Lower leg skin (tissue), 4 donors: ENCODE results near the gene ZCCHC8. TPM values are rescaled to one million over a fixed set of nuclear protein-coding genes. Genes with fewer than 3 reads are reported as not detected.
"Not testable (repeated sequence)": the region's sequence is repeated elsewhere in the genome, so short reads cannot be mapped to it uniquely, and the experiment has no call there.

Experiments
- DNase-seq, 2 donors: peaks; one replicate each; pipeline ENCODE4 v3.0.0-alpha.2; 2019; ENCODE audit warnings: low spot score in 2 of 2
- H3K4me3 ChIP-seq: fragments of 200-600 bp; sonication (generic); 2 replicates; pipeline ENCODE4 v1.5.1; 2017; ENCODE audit warnings: mild to moderate bottlenecking, low read depth; ENCODE audit not compliant: poor library complexity, severe bottlenecking
- CTCF ChIP-seq, 3 donors: fragments of 450-650 bp; IDR thresholded peaks; one replicate each; pipeline ENCODE4 v1.5.1; 2016; ENCODE audit warnings: antibody characterized with exemption in 3 of 3, mild to moderate bottlenecking in 3 of 3, moderate library complexity in 2 of 3
- POLR2A ChIP-seq, 2 donors: fragments of 450-650 bp; IDR thresholded peaks; one replicate each; pipeline ENCODE4 v1.6.1; 2016 to 2017; ENCODE audit warnings: antibody characterized with exemption in 2 of 2, mild to moderate bottlenecking in 1 of 2, moderate library complexity in 1 of 2
- WGBS, 2 donors: methylation state at CpG; one replicate each; pipeline ENCODE4 v1.1.5; 2018; 5-methylcytosine and 5-hydroxymethylcytosine counted together
- intact Hi-C: fragments of 100-400 bp; cut with DNase I; formaldehyde crosslinking; loops from one replicate; pipeline ENCODE4 v1.15.0; 2023; ENCODE audit warnings: low total_unique reads
- total RNA-seq, 4 donors: library from RNA; depleted of rRNA; stranded (reverse); fragments of >200 nt; gene quantifications; one replicate each; pipeline ENCODE4 v1.1.0, GENCODE V29; 2016

Gene ZCCHC8
- total RNA-seq, 4 donors from 2014 or later = 22.7 to 27.1 (median 25.3) TPM

GRCh38 chr12:122486805-122487426 is 13.8 kb downstream of the ZCCHC8 start:
- WGBS, 2 donors = 97 to 98% methylated on average over 7 of the region's 7 CpGs
- TF ChIP-seq POLR2A (IDR thresholded peaks at IDR 0.05) (no peak), CTCF (IDR thresholded peaks at IDR 0.05) (no peak)
- intact Hi-C loops = no loop called here
- no peak overlapping the region for H3K4me3 ChIP-seq
- no peak for DNase-seq

- H3K4me3 ChIP-seq, intact Hi-C loops, DNase-seq: not testable (repeated sequence)
- 97 to 98% methylated on average over 6 of the region's 6 CpGs for WGBS, 2 donors
These were observed 14.4 kb downstream of the ZCCHC8 start for GRCh38 chr12:122486360-122486759.

GRCh38 chr12:122484385-122484784 is 16.3 kb downstream of the ZCCHC8 start:
- intact Hi-C loops, DNase-seq, H3K4me3 ChIP-seq: not testable (repeated sequence)
- 100% methylated on average over 1 of the region's 1 CpG for WGBS, 2 donors

- TF ChIP-seq POLR2A (IDR thresholded peaks at IDR 0.05) (no peak), CTCF (IDR thresholded peaks at IDR 0.05) (no peak)
- H3K4me3 ChIP-seq = no peak overlapping the region
- DNase-seq = no peak
- WGBS, 2 donors = 89 to 96% methylated on average over 5 of the region's 5 CpGs
- intact Hi-C loops = no loop called here
These were observed 16.8 kb downstream of the ZCCHC8 start for GRCh38 chr12:122483969-122484368.

GRCh38 chr12:122481861-122482260 is 18.9 kb downstream of the ZCCHC8 start:
- WGBS, 2 donors = 92 to 96% methylated on average over 6 of the region's 6 CpGs
- H3K4me3 ChIP-seq = no peak overlapping the region
- TF ChIP-seq CTCF (IDR thresholded peaks at IDR 0.05) (no peak), POLR2A (IDR thresholded peaks at IDR 0.05) (no peak)
- intact Hi-C loops = no loop called here
- DNase-seq = no peak

GRCh38 chr12:122480753-122481152 is 20.0 kb downstream of the ZCCHC8 start:
- no peak overlapping the region for H3K4me3 ChIP-seq
- 96 to 99% methylated on average over 8 of the region's 8 CpGs for WGBS, 2 donors
- intact Hi-C loops = no loop called here
- no peak for DNase-seq
- no peak for TF ChIP-seq POLR2A (IDR thresholded peaks at IDR 0.05)
- TF ChIP-seq CTCF (IDR thresholded peaks at IDR 0.05) = no peak

- H3K4me3 ChIP-seq = no peak overlapping the region
- no peak for TF ChIP-seq POLR2A (IDR thresholded peaks at IDR 0.05)
- no peak for TF ChIP-seq CTCF (IDR thresholded peaks at IDR 0.05)
- intact Hi-C loops = loop anchor here (10.0 kb wide), 1 partner anchor 80 kb away; no protein-coding TSS in a partner anchor
- WGBS, 2 donors = 77 to 94% methylated on average over 2 of the region's 2 CpGs
- no peak for DNase-seq
These were observed 26.4 kb downstream of the ZCCHC8 start for GRCh38 chr12:122474324-122474716.
